H9 (cell line): ENCODE measurements around the gene RCAN2. TPM values are rescaled to one million over a fixed set of nuclear protein-coding genes. Genes with fewer than 3 reads are reported as not detected.

Source experiments
- DNase-seq: peaks from one replicate; pipeline ENCODE4 v3.0.0-alpha.2; 2017
- H2AFZ ChIP-seq: one replicate; pipeline ENCODE4 v1.6.1; 2013; ENCODE audit warnings: mild to moderate bottlenecking, low read length, control low read depth, moderate library complexity
- H2AK5ac ChIP-seq: 2 replicates; pipeline ENCODE4 v1.6.1; 2013; ENCODE audit warnings: low read length, control low read depth, mixed read lengths; ENCODE audit not compliant: insufficient read length
- H2BK120ac ChIP-seq: one replicate; pipeline ENCODE4 v1.6.1; 2013; ENCODE audit warnings: low read depth, mild to moderate bottlenecking, low read length, control low read depth, inconsistent platforms; ENCODE audit not compliant: poor library complexity, severe bottlenecking
- H2BK12ac ChIP-seq: 2 replicates; pipeline ENCODE4 v1.6.1; 2013; ENCODE audit warnings: low read length, control low read depth, mixed read lengths, low read depth; ENCODE audit not compliant: insufficient read length
- H2BK15ac ChIP-seq: 2 replicates; pipeline ENCODE4 v1.6.1; 2013; ENCODE audit warnings: low read depth, low read length, control low read depth
- H2BK20ac ChIP-seq: one replicate; pipeline ENCODE4 v1.6.1; 2013; ENCODE audit warnings: low read depth, mild to moderate bottlenecking, low read length, control low read depth, inconsistent platforms; ENCODE audit not compliant: poor library complexity, severe bottlenecking
- H2BK5ac ChIP-seq: 2 replicates; pipeline ENCODE4 v1.6.1; 2013; ENCODE audit warnings: low read length, control low read depth, mixed read lengths; ENCODE audit not compliant: insufficient read length
- H3K14ac ChIP-seq: 2 replicates; pipeline ENCODE4 v1.6.1; 2013; ENCODE audit warnings: low read length, control low read depth; ENCODE audit not compliant: insufficient read depth
- H3K18ac ChIP-seq: 2 replicates; pipeline ENCODE4 v1.6.1; 2013; ENCODE audit warnings: low read depth, mild to moderate bottlenecking, mixed read lengths, low read length, control low read depth; ENCODE audit not compliant: insufficient read length
- H3K23ac ChIP-seq: 2 replicates; pipeline ENCODE4 v1.6.1; 2013; ENCODE audit warnings: low read length, control low read depth, mixed read lengths, low read depth; ENCODE audit not compliant: insufficient read length
- H3K23me2 ChIP-seq: 2 replicates; pipeline ENCODE4 v1.6.1; 2013; ENCODE audit warnings: low read depth, mild to moderate bottlenecking, mixed read lengths, low read length, control low read depth; ENCODE audit not compliant: insufficient read length, poor library complexity, severe bottlenecking
- H3K27ac ChIP-seq: 2 replicates; pipeline ENCODE4 v1.5.1; 2013; ENCODE audit warnings: low read length, control low read depth, mixed read lengths, low read depth; ENCODE audit not compliant: insufficient read length
- H3K27me3 ChIP-seq: 2 replicates; pipeline ENCODE4 v1.6.1; 2013; ENCODE audit warnings: low read length, control low read depth, inconsistent platforms; ENCODE audit not compliant: insufficient read depth
- H3K4ac ChIP-seq: 2 replicates; pipeline ENCODE4 v1.6.1; 2013; ENCODE audit warnings: low read depth, mild to moderate bottlenecking, control low read depth, inconsistent platforms, low read length, moderate library complexity
- H3K4me1 ChIP-seq: 2 replicates; pipeline ENCODE4 v1.6.1; 2013; ENCODE audit warnings: low read length, control low read depth, inconsistent platforms; ENCODE audit not compliant: insufficient read depth
- H3K4me2 ChIP-seq: 2 replicates; pipeline ENCODE4 v1.6.1; 2013; ENCODE audit warnings: low read length, control low read depth, mixed read lengths; ENCODE audit not compliant: insufficient read length, insufficient read depth
- H3K56ac ChIP-seq: 2 replicates; pipeline ENCODE4 v1.6.1; 2013; ENCODE audit warnings: low read depth, mild to moderate bottlenecking, mixed read lengths, low read length, control low read depth; ENCODE audit not compliant: insufficient read length
- H3K79me1 ChIP-seq: 2 replicates; pipeline ENCODE4 v1.6.1; 2013; ENCODE audit warnings: low read depth, mild to moderate bottlenecking, moderate library complexity, low read length, control low read depth, inconsistent platforms; ENCODE audit not compliant: insufficient read depth, poor library complexity, severe bottlenecking
- H3K79me2 ChIP-seq: 2 replicates; pipeline ENCODE4 v1.6.1; 2013; ENCODE audit warnings: low read length, control low read depth, inconsistent platforms; ENCODE audit not compliant: insufficient read depth
- H3K9ac ChIP-seq: 2 replicates; pipeline ENCODE4 v1.6.1; 2013; ENCODE audit warnings: low read length, control low read depth, mixed read lengths; ENCODE audit not compliant: insufficient read length; ENCODE audit errors: extremely low read depth
- H3K9me3 ChIP-seq: one replicate; pipeline ENCODE4 v1.6.1; 2013; ENCODE audit warnings: low read depth, low read length, inconsistent platforms; ENCODE audit not compliant: control insufficient read depth
- H3T11ph ChIP-seq: one replicate; pipeline ENCODE4 v1.6.1; 2013; ENCODE audit warnings: mild to moderate bottlenecking, low read length, control low read depth, inconsistent platforms
- H4K20me1 ChIP-seq: one replicate; pipeline ENCODE4 v1.6.1; 2013; ENCODE audit not compliant: control insufficient read depth, insufficient read length, insufficient read depth
- H4K5ac ChIP-seq: 2 replicates; pipeline ENCODE4 v1.6.1; 2013; ENCODE audit warnings: low read depth, mild to moderate bottlenecking, mixed read lengths, low read length, control low read depth; ENCODE audit not compliant: insufficient read length
- H4K8ac ChIP-seq: replicated peaks from 2 replicates; pipeline ENCODE4 v1.6.1; 2013; ENCODE audit warnings: low read length, control low read depth, mixed read lengths, low read depth; ENCODE audit not compliant: insufficient read length
- H4K91ac ChIP-seq: 2 replicates; pipeline ENCODE4 v1.6.1; 2013; ENCODE audit warnings: low read depth, mild to moderate bottlenecking, moderate library complexity, mixed read lengths, low read length, control low read depth; ENCODE audit not compliant: insufficient read length
- H3K27ac Mint-ChIP-seq, 3 experiments: 2 replicates in 2 of 3; 3 replicates in 1 of 3; pipeline ENCODE4 v1.8.0; 2020 to 2021; ENCODE audit warnings: mixed read lengths in 3 of 3, mild to moderate bottlenecking in 1 of 3, moderate library complexity in 1 of 3
- H3K27me3 Mint-ChIP-seq: 2 replicates; pipeline ENCODE4 v1.8.0; 2021; ENCODE audit warnings: low read depth, mild to moderate bottlenecking, moderate library complexity, mixed read lengths
- H3K36me3 Mint-ChIP-seq, 3 experiments: 2 replicates in 2 of 3; 3 replicates in 1 of 3; pipeline ENCODE4 v1.8.0; 2020 to 2021; ENCODE audit warnings: low read depth in 3 of 3, mixed read lengths in 3 of 3; ENCODE audit not compliant: insufficient read depth in 1 of 3
- H3K4me1 Mint-ChIP-seq, 2 experiments: 2 replicates each; pipeline ENCODE4 v1.8.0; 2020; ENCODE audit warnings: mixed read lengths in 2 of 2
- H3K4me3 Mint-ChIP-seq, 2 experiments: 2 replicates in 1 of 2; 3 replicates in 1 of 2; pipeline ENCODE4 v1.8.0; 2020 to 2021; ENCODE audit warnings: mild to moderate bottlenecking in 2 of 2, mixed read lengths in 2 of 2, moderate library complexity in 1 of 2
- H3K9me3 Mint-ChIP-seq, 2 experiments: 2 replicates in 1 of 2; 3 replicates in 1 of 2; pipeline ENCODE4 v1.8.0; 2020; ENCODE audit warnings: mild to moderate bottlenecking in 2 of 2, mixed read lengths in 2 of 2, moderate library complexity in 1 of 2
- CTCF ChIP-seq: fragments of 200-600 bp; sonication (generic); conservative IDR thresholded peaks from 3 replicates; pipeline ENCODE4 v1.8.0; 2021; ENCODE audit warnings: antibody characterized with exemption, mild to moderate bottlenecking
- WGBS: extraction: QIAGEN DNeasy Blood & Tissue Kit; methylation state at CpG from one replicate; pipeline ENCODE4 v1.1.7; 2013; ENCODE audit warnings: missing lambda C conversion rate, low lambda C conversion rate, mixed read lengths; ENCODE audit not compliant: insufficient read length; ENCODE audit errors: extremely low coverage; 5-methylcytosine and 5-hydroxymethylcytosine counted together
- total RNA-seq: library from RNA; stranded (reverse); gene quantifications from 2 replicates; pipeline ENCODE4 v1.2.1, GENCODE V29; 2021

RCAN2 gene
- total RNA-seq, 1 experiment from 2014 or later, result 3.0 TPM

DNA sequence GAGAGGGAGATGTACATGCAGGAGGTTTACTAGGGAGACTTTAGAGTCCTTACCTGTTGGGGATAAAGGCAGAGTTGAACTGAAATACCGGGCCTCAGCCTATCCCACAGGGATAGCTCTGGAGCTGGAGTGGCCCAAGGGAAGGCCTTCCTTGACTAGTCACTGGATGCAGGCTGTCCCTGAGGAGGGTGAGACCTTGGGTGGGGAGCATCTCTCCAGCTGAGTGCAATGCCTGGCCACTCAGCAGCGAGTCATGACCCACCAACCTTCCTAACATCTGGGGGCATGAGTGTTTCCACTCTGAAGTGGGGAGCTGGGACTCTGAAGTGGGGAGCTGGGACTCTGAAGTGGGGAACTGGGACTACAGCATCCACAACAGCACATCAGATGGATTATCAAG is 274.4 kb downstream of the RCAN2 start:
- no peak overlapping the region for H4K91ac ChIP-seq
- H3K4ac ChIP-seq, result no peak overlapping the region
- no peak for DNase-seq
- TF ChIP-seq CTCF, result no peak
- no peak overlapping the region for H4K8ac ChIP-seq
- H3K4me1 Mint-ChIP-seq, result peaks cover 4 to 10% of the 10 kb centered on the region in 2 experiments
- no peaks in the 10 kb centered on the region for H3K9me3 Mint-ChIP-seq
- H4K20me1 ChIP-seq, result no peaks in the 10 kb centered on the region
- no peak overlapping the region for H4K5ac ChIP-seq
- H3K4me1 ChIP-seq, result no peaks in the 10 kb centered on the region
- H3K27me3 ChIP-seq, result no peaks in the 10 kb centered on the region
- H3K23me2 ChIP-seq, result no peaks in the 10 kb centered on the region
- no peaks in the 10 kb centered on the region for H3K36me3 Mint-ChIP-seq
- peaks cover 39% of the 10 kb centered on the region for H3K27me3 Mint-ChIP-seq
- no peaks in the 10 kb centered on the region for H3K9me3 ChIP-seq
- no peak overlapping the region for H2AK5ac ChIP-seq
- H2AFZ ChIP-seq, result no peak overlapping the region
- H2BK15ac ChIP-seq, result no peak overlapping the region
- H3K79me2 ChIP-seq, result no peaks in the 10 kb centered on the region
- WGBS, result no CpG with 5 or more reads among the region's 2 CpGs
- H2BK5ac ChIP-seq, result no peak overlapping the region
- no peak overlapping the region for H2BK12ac ChIP-seq
- H2BK120ac ChIP-seq, result no peak overlapping the region
- no peak overlapping the region for H3K27ac ChIP-seq
- H3K9ac ChIP-seq, result no peak overlapping the region
- no peak overlapping the region for H3K4me3 Mint-ChIP-seq
- H3T11ph ChIP-seq, result no peak overlapping the region
- no peak overlapping the region for H3K27ac Mint-ChIP-seq
- no peaks in the 10 kb centered on the region for H3K79me1 ChIP-seq
- H3K18ac ChIP-seq, result no peak overlapping the region
- no peak overlapping the region for H3K4me2 ChIP-seq
- H3K14ac ChIP-seq, result no peak overlapping the region; the same call in 1 of the 2 replicates
- H3K56ac ChIP-seq, result no peak overlapping the region
- H3K23ac ChIP-seq, result no peak overlapping the region
- no peak overlapping the region for H2BK20ac ChIP-seq
